GM23338 (cell line): Measurements from ENCODE around the gene ORAI3.

Experiments used
- CREB1 ChIP-seq: fragments of 250-450 bp; sonication (Bioruptor Pico); IDR thresholded peaks from 2 replicates; pipeline ENCODE4 v1.5.0; 2020; ENCODE audit warnings: low read depth, mild to moderate bottlenecking, moderate library complexity
- CTCF ChIP-seq, 2 experiments: fragments of 200-600 bp in 1 of 2; sonication (generic) in 1 of 2; conservative IDR thresholded peaks; 2 replicates each; pipeline versions ENCODE4 v1.5.1 to v1.6.1; 2016 to 2017; ENCODE audit warnings: antibody characterized with exemption in 2 of 2, low read depth in 2 of 2, mild to moderate bottlenecking in 2 of 2, moderate library complexity in 1 of 2
- EZH2 ChIP-seq: fragments of 200-600 bp; sonication (generic); IDR thresholded peaks from one replicate; pipeline ENCODE4 v1.8.0; 2017; ENCODE audit warnings: antibody characterized with exemption, mild to moderate bottlenecking, low read depth; ENCODE audit not compliant: unreplicated experiment
- JUNB ChIP-seq: IDR thresholded peaks from one replicate; pipeline ENCODE4 v1.6.1; 2016; ENCODE audit warnings: antibody characterized with exemption; ENCODE audit not compliant: unreplicated experiment
- POLR2AphosphoS5 ChIP-seq: IDR thresholded peaks from 2 replicates; pipeline ENCODE4 v1.6.1; 2016; ENCODE audit warnings: antibody characterized with exemption, low read depth
- REST ChIP-seq: IDR thresholded peaks from one replicate; pipeline ENCODE4 v1.6.1; 2018; ENCODE audit warnings: antibody characterized with exemption; ENCODE audit not compliant: unreplicated experiment
- STAT1 ChIP-seq: IDR thresholded peaks from one replicate; pipeline ENCODE4 v1.6.1; 2016; ENCODE audit warnings: antibody characterized with exemption; ENCODE audit not compliant: unreplicated experiment
- ZNF114 ChIP-seq: fragments of 250-450 bp; sonication (Bioruptor Pico); IDR thresholded peaks from 2 replicates; pipeline ENCODE4 v1.5.0; 2020; ENCODE audit warnings: mild to moderate bottlenecking, moderate library complexity
- ZNF331 ChIP-seq: fragments of 250-450 bp; sonication (Bioruptor Pico); IDR thresholded peaks from 2 replicates; pipeline ENCODE4 v1.5.0; 2020; ENCODE audit warnings: low read depth, mild to moderate bottlenecking, moderate library complexity
- ZNF462 ChIP-seq: fragments of 250-450 bp; sonication (Bioruptor Pico); IDR thresholded peaks from 2 replicates; pipeline ENCODE4 v1.5.0; 2020; ENCODE audit warnings: mild to moderate bottlenecking, moderate library complexity

- TF ChIP-seq CTCF (conservative IDR thresholded peaks at IDR 0.05; ENCODE audit: low read depth in 2 of 2) (no peak), POLR2AphosphoS5 (no peak), REST (no peak), EZH2 (no peak), JUNB (no peak), ZNF114 (no peak), ZNF331 (no peak), STAT1 (no peak), CREB1 (CRISPR knock-in tag) (no peak), ZNF462 (no peak)
Measured at GRCh38 chr16:30954993-30955392, 6.1 kb downstream of the ORAI3 start.
